NCI-H2171 (cell line): Measurements from ENCODE around the gene PFDN5.

Experiments used
- DNase-seq: peaks from one replicate; lab custom pipeline; 2025; lab: John Stamatoyannopoulos, UW

The PFDN5 gene

DNA sequence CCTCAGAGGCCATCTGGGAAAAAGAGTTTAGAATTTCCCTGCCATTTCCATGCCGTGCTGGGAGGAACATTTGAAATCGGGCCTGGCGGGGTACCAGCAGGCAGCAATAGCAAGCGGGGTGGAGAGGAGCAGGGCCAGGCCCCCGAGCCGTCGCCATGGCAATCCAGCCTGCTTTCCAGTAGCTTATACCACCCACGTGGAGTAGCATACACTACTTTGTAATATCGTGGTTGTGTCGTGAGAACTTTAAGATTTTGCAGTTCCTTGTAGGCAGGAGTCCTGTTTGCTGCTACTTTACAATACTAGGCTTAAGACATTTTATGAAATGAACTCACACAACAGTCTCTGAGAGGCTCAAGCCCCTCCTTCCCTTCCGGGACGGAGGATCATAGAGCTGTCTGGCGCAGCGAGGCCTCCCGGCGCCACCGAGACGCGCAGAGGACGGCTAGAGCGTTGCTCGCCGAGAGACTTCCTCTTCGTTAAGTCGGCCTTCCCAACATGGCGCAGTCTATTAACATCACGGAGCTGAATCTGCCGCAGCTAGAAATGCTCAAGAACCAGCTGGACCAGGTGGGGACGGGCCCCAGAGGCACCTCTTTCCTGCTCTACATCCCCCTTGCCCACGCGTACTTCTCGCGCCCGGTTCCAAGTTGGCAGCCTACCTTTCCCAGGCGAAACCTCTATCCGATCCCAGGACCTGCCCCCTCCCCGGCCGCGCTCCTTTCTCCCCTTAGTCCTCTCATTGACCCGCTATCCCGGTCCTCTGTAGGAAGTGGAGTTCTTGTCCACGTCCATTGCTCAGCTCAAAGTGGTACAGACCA is at the start of gene PFDN5:
TSS of gene PFDN5 (plus strand) at position 473 of the 821 bp plus-strand sequence. CDS start at position 499, 26 bp downstream.
- peak; percentile 88 for DNase-seq

DNA sequence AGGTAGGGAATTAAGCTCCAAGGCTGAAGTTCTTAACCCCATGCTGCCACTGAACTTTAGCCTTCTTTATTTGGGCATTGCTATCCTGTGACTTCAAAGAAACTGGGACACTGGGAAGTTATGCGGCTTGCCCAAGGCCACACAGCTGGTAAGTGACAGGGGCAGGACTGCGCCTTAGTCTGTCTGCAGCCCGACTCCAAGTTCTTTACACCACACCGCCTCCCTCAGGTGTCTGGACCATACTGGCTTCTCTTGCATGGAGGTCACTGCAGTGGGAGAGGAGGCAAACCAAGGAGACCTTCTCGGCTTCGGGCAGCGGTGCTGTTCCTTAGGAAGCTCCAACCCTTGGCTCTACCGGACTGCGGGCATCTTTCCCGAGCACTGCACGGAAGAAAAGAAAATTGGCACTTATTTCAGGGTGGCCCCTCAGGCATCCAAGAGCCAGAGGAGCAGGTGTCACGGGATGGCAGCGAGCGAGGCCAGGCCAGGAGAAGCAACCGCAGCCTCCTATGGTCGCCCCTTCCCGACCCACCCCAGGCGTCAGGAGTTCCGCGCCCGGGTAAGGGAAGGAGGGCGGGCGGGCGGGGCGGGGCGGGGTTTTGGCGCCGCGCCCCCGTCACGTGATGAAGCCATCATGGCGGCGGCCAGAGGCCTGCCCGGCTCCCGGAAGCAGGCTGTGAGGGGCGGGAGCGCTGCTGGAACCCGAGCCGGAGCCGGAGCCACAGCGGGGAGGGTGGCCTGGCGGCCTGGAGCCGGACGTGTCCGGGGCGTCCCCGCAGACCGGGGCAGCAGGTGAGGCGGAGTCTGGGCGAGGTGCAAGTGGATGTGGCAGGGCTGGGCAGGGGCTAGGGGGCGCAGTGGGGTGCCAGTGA is 43.6 kb upstream of the PFDN5 start:
- peak; percentile 75 for DNase-seq

DNA sequence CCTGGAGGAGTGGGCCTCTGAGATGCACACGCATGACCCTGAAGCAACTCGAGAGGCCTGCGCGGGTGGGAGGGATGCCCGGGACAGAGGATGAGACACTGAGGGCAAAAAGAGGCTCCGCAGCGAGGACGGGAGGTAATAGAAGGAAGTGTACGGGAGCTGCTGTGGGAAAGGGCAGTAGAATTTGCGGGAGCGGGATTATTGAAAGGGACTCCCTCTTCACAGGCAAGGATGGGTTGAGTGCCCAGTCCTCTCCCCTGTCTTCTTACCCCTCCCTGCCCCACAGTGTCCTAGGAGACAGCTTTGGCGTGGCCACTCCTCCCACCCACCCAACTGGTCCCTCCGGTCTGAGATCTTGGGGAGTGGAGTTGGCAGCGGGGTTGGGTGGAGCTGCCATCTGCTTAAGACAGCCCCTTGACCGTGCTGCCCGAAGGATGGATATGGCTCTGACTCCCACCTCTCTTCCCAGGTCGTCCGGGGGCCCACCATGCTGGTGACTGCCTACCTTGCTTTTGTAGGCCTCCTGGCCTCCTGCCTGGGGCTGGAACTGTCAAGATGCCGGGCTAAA is 42.9 kb upstream of the PFDN5 start:
- no peak for DNase-seq

DNA sequence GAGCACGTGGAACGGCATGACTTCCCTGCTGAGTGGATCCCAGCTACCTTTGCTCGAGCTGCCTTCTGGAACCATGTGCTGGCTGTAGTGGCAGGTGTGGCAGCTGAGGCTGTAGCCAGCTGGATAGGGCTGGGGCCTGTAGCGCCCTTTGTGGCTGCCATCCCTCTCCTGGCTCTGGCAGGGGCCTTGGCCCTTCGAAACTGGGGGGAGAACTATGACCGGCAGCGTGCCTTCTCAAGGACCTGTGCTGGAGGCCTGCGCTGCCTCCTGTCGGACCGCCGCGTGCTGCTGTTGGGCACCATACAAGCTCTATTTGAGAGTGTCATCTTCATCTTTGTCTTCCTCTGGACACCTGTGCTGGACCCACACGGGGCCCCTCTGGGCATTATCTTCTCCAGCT is 42.0 kb upstream of the PFDN5 start:
- no peak for DNase-seq

DNA sequence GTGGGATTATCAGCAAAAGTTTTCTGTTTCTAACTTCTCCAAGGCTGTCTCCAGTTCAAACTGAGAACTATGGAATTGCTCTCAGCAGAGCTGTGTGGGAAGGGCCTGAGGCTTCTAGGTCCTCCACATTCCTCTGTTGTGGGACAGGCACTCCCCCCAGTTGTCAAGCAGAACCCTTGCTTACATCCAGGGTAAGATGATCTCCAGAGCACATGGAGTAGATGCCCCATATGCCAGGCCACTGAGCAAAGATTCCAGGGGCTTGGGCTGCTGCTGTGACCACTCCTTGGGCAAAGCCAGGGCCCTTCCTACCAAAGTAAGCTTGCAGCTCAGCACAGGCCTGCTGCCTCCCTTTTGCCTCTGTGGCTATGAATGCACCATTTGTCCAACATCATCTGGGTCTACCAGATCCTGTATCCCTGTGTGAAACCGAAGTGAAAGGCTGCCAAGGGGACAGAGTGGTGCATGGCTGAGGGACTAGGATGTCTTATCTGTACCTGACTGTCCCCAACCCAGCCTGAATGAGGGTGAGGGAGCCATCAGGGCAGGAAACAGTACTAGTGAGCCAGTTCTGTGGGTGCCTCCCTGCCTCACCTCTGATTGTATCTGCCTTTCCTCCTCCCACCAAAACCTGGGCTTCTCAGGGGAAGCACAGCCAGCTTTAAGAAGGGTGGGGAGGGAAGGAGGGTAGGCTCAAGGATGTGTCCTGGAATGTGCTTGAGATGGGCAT is 40.4 kb upstream of the PFDN5 start:
- no peak for DNase-seq

DNA sequence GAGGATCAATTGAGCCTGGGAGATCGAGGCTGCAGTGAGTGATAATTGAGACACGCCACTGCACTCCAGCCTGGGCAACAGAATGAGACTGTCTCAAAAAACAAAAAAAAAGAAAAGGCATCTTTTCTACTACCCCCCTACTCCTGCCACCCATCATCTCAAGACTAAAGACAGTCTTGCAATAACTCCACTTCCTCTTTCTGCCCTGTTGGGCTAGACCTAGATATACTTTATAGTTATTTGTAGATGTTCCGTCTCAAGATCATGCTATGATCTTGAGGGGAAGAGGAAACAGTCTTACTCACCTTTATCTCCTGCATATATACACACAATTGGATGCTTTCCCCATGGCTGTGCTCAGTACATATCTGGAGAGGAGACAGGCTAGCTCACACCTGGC is 39.3 kb upstream of the PFDN5 start:
- DNase-seq, result no peak

DNA sequence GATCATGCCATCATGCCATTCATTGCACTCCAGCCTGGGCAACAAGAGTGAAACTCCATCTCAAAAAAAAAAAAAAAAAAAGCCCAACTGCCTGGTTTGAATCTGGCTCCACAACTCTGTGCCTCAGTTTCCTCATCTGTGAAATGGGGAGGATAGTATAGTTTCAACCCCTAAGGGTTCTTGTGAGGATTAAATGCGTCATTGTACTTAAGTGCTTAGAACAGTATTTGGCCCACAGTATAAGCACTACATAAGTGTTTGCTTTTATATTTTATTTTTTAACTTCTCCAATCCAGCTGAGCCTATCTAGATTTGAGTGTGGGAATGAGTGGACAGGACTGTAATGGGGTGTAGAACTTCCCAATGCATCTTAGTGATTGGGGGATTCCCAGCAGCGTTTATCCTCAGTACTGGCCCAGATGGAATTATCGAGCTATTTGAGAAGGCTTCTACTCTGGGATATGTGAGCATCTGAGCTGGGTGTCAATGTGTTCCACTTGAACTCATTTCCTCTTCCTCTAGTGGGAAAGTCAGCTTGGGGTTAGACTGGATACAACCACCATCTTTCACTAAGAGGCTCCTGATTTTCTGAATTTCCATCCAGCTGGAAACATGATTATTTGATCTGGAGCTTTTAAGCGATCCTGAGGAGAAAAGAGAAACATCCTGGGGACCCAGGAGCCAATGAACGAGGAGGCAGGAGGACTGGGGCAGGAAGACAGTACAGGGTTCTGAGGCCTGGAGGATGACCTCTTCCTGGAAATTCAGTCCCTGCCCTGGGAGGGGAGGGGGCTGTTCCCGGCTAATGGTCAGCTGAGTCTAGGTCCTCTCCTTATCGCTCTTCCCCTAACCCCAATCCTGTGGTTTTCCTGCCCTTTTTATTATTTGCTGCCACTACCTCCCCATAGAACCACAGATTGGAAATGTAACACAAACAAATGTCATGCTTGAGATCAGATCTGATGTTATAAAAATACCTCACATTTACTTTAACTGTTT is 36.5 kb upstream of the PFDN5 start:
- DNase-seq, result no peak

DNA sequence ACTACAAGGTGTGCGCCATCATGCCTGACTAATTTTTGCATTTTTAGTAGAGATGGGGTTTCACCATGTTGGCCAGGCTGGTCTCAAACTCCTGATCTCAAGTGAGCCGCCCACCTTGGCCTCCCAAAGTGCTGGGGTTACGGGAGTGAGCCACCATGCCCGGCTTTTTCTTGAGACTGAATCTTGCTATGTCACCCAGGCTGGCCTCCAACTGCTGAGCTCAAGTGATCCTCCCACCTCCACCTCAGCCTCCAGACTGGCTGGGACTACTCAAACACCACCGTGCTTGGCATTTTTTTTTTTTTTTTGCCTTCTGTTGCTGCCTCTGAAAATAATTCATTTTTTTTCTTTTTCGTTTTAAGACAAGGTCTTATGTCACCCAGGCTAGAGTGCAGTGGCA is 35.5 kb upstream of the PFDN5 start:
- no peak for DNase-seq

DNA sequence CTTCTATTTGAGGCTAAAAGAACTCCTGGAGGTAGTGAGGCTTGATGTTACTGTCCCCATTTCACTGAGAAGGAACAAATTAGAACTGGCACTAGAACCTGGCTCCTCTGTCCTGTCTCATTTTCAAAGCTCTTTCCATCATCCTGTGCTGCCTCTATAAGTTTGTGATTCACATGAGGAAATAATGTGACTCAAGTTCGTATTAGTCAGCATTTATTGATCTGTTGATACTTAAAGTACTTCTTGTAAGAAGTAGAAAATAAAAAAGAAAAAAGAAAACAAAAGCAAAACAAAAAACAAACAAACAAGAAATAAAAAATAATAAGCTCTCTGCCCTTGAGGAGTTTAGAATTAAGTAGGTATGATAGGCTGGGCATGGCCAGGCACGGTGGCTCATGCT is 29.6 kb upstream of the PFDN5 start:
- DNase-seq, result no peak

DNA sequence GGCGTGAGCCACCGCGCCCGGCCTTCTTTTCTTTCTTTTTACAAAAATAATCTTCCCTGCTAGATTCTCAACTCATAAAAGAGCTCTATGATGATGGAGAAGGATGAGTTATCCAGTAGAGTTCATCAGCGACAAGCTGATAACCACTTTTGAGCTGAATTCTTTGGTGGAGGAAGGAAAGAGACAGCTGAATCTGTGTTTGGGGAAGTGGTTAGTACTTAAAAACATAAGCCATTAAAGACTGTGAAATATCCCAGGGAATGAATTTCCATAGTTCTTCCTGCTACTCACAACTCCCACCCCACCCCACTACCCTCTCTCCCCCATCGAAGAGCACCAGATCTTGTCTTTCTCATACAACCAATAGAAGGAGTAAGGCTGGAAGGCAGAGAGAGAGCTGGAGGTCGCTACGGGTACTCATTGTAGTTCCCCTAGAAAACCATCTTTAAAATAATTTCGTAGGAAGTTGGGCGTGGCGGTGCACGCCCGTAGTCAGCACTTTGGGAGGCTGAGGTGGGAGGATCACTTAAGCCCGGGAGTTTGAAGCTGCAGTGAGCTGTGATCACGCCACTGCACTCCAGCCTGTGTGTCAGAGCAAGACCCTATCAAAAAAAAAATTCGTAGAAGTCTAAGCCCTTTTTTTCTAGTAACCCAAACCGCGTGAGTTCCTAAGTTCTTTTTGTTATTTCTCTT is 27.9 kb upstream of the PFDN5 start:
- DNase-seq, result no peak

DNA sequence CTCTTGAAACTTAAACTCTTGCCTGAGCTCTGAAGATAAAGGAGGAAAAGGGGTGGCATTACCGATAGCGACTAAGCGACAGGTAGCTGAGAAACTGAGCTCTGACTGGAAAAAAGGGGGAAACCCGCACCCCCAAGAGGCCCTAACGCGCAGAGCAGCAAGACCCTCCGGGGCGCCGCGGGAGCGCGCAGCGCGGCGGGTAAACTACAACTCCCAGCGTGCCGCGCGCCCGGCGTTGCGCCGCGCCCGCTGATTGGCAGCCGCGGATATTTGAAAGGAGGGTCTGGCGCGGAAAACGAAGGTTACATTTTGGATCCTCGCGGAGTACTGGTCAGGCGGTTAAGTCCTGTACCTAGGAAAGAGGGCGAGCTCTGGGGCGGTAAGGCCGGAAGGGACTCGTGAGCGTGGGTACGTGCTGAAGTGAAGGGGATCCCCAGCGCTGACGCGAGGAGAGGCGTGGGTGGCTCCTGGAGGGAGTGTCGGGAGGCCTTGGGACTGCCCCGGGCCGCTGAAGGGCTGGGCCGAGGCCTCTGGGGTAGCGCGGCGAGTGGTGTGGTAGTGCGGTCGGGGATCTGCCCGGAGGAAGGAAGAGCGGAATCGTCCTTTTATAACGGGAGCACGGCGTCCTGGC is 27.2 kb upstream of the PFDN5 start, which contains the start of gene ESPL1:
TSS of gene ESPL1 (plus strand) at position 301 of the 631 bp plus-strand sequence. CDS start 468 bp downstream, outside the sequence.
- DNase-seq, result peak; percentile 83

DNA sequence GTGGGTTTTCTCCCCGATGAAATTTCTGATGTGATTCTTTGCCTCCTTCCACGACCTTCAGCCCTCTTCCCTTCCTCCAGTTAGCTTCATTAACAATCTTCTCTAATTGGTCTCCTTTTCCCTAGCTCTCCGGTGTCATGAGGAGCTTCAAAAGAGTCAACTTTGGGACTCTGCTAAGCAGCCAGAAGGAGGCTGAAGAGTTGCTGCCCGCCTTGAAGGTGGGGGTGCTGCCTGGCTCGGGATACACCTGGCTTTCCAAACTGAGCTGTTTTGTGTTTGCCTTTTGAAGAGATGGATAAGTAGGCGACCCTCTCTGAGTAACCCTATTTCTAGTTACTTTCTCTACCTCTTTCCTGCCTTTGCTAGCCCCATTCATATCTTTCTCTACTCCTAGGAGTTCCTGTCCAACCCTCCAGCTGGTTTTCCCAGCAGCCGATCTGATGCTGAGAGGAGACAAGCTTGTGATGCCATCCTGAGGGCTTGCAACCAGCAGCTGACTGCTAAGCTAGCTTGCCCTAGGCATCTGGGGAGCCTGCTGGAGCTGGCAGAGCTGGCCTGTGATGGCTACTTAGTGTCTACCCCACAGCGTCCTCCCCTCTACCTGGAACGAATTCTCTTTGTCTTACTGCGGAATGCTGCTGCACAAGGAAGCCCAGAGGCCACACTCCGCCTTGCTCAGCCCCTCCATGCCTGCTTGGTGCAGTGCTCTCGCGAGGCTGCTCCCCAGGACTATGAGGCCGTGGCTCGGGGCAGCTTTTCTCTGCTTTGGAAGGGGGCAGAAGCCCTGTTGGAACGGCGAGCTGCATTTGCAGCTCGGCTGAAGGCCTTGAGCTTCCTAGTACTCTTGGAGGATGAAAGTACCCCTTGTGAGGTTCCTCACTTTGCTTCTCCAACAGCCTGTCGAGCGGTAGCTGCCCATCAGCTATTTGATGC is 26.4 kb upstream of the PFDN5 start:
- DNase-seq, result no peak

DNA sequence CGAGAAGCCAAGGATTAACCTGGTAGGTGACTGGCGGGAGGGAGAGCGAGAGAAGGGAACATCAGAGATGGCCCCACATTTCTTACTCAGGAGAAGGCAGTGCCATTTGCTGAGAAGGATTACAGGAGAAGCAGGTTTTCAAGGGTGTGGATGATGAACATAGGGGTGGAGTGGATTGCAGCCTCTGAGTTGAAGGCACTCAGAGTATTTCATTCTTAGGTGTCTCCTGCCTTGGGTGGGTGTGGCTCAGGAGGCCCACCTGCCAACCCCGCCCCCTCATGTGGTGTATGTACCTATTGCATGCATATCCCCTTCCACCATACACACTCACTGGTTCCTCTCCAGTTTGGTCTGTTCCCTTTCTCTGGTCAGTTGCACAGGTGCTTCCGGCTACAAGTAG is 20.9 kb upstream of the PFDN5 start:
- DNase-seq, result no peak

DNA sequence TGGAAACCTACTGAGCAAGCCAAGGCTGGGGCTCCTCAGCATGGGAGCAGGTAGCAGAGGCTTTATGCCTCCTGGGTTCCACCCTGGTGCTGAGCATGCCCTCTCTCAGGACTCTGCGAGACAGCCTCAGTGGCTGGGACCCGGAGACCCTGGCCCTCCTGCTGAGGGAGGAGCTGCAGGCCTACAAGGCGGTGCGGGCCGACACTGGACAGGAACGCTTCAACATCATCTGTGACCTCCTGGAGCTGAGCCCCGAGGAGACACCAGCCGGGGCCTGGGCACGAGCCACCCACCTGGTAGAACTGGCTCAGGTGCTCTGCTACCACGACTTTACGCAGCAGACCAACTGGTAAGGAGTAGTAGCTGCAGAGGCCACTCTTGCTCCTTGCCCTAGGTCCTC is 18.8 kb upstream of the PFDN5 start:
- no peak for DNase-seq

DNA sequence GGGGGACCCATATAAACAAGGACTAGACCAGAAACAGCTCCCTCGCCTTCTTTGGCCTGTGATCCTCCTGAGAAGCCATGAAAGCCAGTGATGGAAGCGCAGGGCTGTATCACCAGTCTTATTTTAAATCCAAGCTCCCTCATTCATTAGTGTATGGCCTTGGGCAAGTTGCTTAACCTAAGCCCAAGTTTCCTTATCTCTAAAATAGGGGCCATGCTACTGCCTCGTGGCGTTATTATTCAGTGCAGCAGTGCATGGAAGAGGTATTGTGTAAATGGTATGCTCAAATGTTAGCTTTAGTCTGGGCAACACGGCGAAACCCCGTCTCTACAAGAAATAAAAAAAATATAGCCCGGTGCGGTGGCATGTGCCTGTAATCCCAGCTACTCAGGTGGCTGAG is 17.4 kb upstream of the PFDN5 start:
- no peak for DNase-seq

DNA sequence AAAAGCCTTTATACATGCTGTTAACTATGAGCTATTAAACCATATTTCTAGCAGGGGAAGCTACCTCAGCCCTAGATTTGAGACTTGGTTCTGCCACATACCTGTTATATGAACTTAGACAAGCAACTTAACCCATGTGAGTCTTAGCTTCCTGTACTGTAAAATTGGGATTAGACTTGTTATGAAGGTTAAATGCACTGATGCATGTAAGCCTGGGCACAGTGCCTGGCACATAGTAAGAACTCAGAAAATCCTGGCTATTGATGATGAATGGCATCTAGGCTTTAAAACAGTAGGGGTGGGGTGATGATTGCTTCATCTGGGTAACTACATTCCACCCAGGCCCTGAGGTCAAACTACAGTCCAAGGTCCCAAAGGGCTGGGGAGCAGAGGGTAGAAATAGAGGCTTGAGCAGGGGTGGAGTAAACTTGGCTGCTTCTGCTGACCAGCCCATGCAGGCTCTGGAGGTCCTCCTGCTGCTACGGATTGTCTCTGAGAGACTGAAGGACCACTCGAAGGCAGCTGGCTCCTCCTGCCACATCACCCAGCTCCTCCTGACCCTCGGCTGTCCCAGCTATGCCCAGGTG is 16.0 kb upstream of the PFDN5 start:
- no peak for DNase-seq

DNA sequence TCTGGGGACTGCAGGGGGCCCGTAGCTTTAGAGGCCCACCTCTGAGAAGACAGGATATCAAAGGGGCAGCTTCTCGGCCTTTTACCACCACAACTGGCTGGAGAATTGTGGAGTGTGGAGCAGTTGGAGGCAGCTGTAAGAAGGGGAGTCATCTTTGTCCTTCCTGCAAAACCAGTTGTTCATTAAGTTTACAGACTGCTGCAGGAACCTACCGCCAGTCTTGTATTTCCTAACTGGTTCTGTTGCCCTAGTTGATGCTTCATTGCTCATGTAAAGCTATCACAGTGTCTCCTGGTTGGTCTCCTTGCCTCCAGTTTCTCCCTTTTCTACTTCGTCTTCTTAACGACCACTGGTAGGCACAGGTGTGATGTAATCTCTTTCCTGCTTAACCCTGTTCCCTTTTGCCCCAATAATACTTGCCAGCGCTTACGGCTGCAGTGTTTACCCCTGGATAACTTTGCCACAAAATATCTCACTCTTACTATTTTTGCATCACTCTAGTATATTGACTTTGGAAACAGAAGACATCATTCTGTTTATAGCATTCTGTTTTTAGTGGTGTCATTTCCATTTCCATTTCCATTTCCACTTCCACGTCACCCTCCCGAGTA is 15.3 kb upstream of the PFDN5 start:
- no peak for DNase-seq

DNA sequence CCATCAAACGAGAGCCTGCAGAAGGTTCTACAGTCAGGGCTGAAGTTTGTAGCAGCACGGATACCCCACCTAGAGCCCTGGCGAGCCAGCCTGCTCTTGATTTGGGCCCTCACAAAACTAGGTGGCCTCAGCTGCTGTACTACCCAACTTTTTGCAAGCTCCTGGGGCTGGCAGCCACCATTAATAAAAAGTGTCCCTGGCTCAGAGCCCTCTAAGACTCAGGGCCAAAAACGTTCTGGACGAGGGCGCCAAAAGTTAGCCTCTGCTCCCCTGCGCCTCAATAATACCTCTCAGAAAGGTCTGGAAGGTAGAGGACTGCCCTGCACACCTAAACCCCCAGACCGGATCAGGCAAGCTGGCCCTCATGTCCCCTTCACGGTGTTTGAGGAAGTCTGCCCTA is 8.9 kb upstream of the PFDN5 start:
- no peak for DNase-seq
